OCI-LY1 (cell line): ENCODE results near the gene XKR7.

Source experiments
- EZH2 ChIP-seq: fragments of 200-600 bp; sonication (generic), shearing (Covaris generic); IDR thresholded peaks from 2 replicates; pipeline ENCODE4 v1.8.0; 2017; ENCODE audit warnings: borderline replicate concordance, mixed run types, mild to moderate bottlenecking, antibody characterized with exemption, low read length, moderate library complexity, mixed read lengths
- TF ChIP-seq, protein P1 (sequence below): fragments of 200-600 bp; sonication (generic), shearing (Covaris generic); IDR thresholded peaks from 2 replicates; pipeline ENCODE4 v1.5.1; 2017; ENCODE audit warnings: mild to moderate bottlenecking, antibody characterized with exemption, low read length, moderate library complexity, mixed read lengths

DNA sequence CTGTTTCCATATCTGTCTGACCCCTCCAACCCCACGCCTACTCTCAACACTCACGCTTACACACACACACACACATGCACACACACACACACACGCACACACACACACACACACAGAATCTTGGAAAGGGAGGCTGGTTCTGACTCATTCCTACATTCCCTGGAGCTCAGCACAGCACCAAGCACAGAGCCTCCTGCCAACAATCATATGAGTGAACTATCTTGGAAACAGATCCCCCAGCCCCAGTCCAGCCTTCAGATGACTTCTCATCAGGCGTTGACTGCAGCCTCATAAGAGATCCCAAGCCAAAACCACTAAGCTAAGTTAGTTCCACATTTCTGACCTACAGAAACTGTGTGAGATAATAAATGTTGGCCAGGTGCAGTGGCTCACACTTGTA is 70.0 kb downstream of the XKR7 start:
- TF ChIP-seq, protein P1, sequence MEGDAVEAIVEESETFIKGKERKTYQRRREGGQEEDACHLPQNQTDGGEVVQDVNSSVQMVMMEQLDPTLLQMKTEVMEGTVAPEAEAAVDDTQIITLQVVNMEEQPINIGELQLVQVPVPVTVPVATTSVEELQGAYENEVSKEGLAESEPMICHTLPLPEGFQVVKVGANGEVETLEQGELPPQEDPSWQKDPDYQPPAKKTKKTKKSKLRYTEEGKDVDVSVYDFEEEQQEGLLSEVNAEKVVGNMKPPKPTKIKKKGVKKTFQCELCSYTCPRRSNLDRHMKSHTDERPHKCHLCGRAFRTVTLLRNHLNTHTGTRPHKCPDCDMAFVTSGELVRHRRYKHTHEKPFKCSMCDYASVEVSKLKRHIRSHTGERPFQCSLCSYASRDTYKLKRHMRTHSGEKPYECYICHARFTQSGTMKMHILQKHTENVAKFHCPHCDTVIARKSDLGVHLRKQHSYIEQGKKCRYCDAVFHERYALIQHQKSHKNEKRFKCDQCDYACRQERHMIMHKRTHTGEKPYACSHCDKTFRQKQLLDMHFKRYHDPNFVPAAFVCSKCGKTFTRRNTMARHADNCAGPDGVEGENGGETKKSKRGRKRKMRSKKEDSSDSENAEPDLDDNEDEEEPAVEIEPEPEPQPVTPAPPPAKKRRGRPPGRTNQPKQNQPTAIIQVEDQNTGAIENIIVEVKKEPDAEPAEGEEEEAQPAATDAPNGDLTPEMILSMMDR: no peak
- no peak for TF ChIP-seq EZH2
